KMS-11 (cell line): ENCODE results near the gene SCEL.
"Not testable (repeated sequence)": the region's sequence is repeated elsewhere in the genome, so short reads cannot be mapped to it uniquely, and the experiment has no call there.

Experiments
- H2AFZ ChIP-seq: fragments of 200-600 bp; sonication (generic); 2 replicates; pipeline ENCODE4 v1.6.1; 2016; ENCODE audit warnings: antibody characterized with exemption, mixed run types, low read depth
- H3K27ac ChIP-seq: fragments of 200-600 bp; sonication (generic); 2 replicates; pipeline ENCODE4 v1.6.1; 2016; ENCODE audit warnings: mild to moderate bottlenecking, mixed run types
- H3K27me3 ChIP-seq: fragments of 200-600 bp; sonication (generic); 2 replicates; pipeline ENCODE4 v1.6.1; 2017; ENCODE audit warnings: mild to moderate bottlenecking, low read depth, mixed run types, moderate library complexity; ENCODE audit not compliant: insufficient read depth
- H3K36me3 ChIP-seq: fragments of 200-600 bp; sonication (generic); 2 replicates; pipeline ENCODE4 v1.6.1; 2017; ENCODE audit warnings: mild to moderate bottlenecking, mixed run types; ENCODE audit not compliant: insufficient read depth
- H3K4me1 ChIP-seq: fragments of 200-600 bp; sonication (generic); 2 replicates; pipeline ENCODE4 v1.6.1; 2016; ENCODE audit warnings: mild to moderate bottlenecking, low read depth, mixed run types; ENCODE audit not compliant: poor library complexity, severe bottlenecking
- H3K4me2 ChIP-seq: fragments of 200-600 bp; sonication (generic); 2 replicates; pipeline ENCODE4 v1.7.0; 2016; ENCODE audit warnings: mild to moderate bottlenecking, mixed run types
- H3K4me3 ChIP-seq: fragments of 200-600 bp; sonication (generic); IDR thresholded peaks from 2 replicates; pipeline ENCODE4 v1.6.1; 2017; ENCODE audit warnings: low read depth, low read length, mixed read lengths; ENCODE audit not compliant: insufficient read depth
- H3K79me2 ChIP-seq: fragments of 200-600 bp; sonication (generic); 2 replicates; pipeline ENCODE4 v1.6.1; 2016; ENCODE audit warnings: low read depth, mixed run types; ENCODE audit not compliant: insufficient read depth
- H3K9ac ChIP-seq: fragments of 200-600 bp; sonication (generic); 2 replicates; pipeline ENCODE4 v1.6.1; 2016; ENCODE audit warnings: mild to moderate bottlenecking, mixed run types
- H4K20me1 ChIP-seq: fragments of 200-600 bp; sonication (generic); 2 replicates; pipeline ENCODE4 v1.6.1; 2016; ENCODE audit warnings: mild to moderate bottlenecking, mixed run types; ENCODE audit not compliant: insufficient read depth
- TF ChIP-seq, protein P1 (sequence below): fragments of 200-600 bp; sonication (generic); conservative IDR thresholded peaks from 2 replicates; pipeline ENCODE4 v1.6.1; 2017; ENCODE audit warnings: low read depth, mild to moderate bottlenecking, antibody characterized with exemption, low read length, moderate library complexity, mixed read lengths

SCEL gene

DNA sequence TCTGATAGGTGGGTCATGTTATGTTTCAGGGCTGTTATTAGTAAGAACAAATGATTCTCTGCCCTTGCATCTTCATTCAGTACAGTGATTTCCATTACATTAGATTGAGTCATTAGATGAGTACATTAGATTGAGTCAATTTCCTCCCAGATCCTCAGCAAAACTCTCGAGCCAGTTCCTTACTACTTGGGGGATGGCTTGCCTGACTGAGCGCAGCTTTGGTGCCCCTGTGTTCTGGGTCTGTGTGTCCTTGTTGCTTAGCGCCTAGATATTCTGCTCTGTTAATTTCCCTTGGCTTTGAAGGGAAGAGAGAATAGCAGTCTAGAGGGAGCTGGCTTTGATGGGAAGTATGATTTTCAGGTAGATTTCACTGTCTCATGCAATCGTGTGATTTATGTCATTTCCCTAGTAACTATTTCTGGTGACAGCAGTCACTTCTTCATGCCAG is 19.1 kb upstream of the SCEL start:
- Histone ChIP-seq H4K20me1 (no peaks in the 10 kb centered on the region), H3K36me3 (no peaks in the 10 kb centered on the region), H3K79me2 (no peaks in the 10 kb centered on the region), H3K27me3 (no peaks in the 10 kb centered on the region), H3K4me2 (no peak overlapping the region), H3K9ac (no peak overlapping the region), H3K27ac (no peak overlapping the region), H2AFZ (no peak overlapping the region), H3K4me1 (no peaks in the 10 kb centered on the region), H3K4me3 (no peak overlapping the region)
- TF ChIP-seq, protein P1, sequence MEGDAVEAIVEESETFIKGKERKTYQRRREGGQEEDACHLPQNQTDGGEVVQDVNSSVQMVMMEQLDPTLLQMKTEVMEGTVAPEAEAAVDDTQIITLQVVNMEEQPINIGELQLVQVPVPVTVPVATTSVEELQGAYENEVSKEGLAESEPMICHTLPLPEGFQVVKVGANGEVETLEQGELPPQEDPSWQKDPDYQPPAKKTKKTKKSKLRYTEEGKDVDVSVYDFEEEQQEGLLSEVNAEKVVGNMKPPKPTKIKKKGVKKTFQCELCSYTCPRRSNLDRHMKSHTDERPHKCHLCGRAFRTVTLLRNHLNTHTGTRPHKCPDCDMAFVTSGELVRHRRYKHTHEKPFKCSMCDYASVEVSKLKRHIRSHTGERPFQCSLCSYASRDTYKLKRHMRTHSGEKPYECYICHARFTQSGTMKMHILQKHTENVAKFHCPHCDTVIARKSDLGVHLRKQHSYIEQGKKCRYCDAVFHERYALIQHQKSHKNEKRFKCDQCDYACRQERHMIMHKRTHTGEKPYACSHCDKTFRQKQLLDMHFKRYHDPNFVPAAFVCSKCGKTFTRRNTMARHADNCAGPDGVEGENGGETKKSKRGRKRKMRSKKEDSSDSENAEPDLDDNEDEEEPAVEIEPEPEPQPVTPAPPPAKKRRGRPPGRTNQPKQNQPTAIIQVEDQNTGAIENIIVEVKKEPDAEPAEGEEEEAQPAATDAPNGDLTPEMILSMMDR = no peak

DNA sequence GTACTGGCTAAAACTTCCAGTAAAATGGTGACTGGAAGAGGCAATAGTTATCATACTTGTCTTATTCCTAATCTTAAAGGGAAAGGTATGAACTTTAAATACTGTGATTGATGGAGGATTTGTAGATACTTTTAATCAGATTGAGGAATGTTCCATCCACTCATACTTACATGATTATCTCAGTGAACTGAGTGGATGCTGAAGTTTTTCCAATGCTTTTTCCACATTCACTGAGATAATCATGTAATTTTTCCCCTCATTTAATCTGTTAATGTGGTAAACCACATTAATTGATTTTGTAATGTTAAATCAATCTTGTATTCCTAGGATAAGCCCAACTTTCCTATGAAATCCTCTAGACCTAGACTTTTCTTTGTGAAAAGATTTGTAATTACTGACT is 17.2 kb upstream of the SCEL start:
- H3K4me3 ChIP-seq = no peak overlapping the region

DNA sequence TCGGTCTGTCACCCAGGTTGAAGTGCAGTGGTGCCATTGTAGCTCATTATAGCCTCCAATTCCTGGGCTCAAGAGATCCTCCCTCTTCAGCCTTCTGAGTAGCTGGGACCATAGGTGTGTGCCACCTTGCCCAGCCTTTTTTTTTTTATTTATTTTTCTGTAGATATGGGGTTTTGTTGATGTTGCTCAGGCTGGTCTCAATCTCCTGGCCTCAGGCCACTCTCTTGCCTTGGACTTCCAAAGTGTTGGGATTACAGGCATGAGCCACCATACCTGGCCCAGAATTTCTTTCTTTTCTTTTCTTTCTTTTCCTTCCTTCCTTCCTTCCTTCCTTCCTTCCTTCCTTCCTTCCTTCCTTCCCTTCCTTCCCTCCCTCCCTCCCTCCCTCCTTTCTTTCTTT is 16.1 kb upstream of the SCEL start:
- not testable (repeated sequence) for H3K4me2 ChIP-seq, H3K27ac ChIP-seq, H3K79me2 ChIP-seq, H2AFZ ChIP-seq, H4K20me1 ChIP-seq, H3K4me3 ChIP-seq, H3K36me3 ChIP-seq, H3K4me1 ChIP-seq, H3K27me3 ChIP-seq, H3K9ac ChIP-seq

More for the DNA sequence above, 17.2 kb upstream of the SCEL start:
- Histone ChIP-seq H3K9ac (no peak overlapping the region), H3K4me1 (no peaks in the 10 kb centered on the region), H3K4me2 (no peak overlapping the region), H3K36me3 (no peaks in the 10 kb centered on the region), H3K27me3 (no peaks in the 10 kb centered on the region), H3K27ac (no peak overlapping the region), H3K79me2 (no peaks in the 10 kb centered on the region), H2AFZ (no peak overlapping the region), H4K20me1 (no peaks in the 10 kb centered on the region)
- TF ChIP-seq, protein P1 = no peak

DNA sequence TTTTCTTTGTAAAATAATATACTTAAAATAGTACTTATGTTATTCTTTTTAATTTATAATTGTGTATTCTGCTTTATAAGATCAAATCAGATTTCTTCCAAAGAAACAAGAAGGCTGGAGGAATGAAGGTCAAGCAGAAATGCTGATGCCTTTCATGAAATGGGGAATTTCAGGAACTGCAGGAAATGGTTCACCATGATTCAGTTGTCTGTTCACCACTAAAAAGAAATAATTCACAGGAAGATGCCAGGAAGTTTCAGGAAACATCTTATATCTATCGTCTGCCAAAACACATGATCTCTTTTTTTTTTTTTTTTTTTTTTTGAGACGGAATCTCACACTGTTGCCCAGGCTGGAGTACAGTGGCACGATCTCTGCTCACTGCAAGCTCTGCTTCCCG is 15.7 kb upstream of the SCEL start:
- Histone ChIP-seq H3K9ac (no peak overlapping the region), H3K27me3 (no peaks in the 10 kb centered on the region), H3K79me2 (no peaks in the 10 kb centered on the region), H3K36me3 (no peaks in the 10 kb centered on the region), H4K20me1 (no peaks in the 10 kb centered on the region), H3K27ac (no peak overlapping the region), H3K4me3 (no peak overlapping the region), H3K4me2 (no peak overlapping the region), H2AFZ (no peak overlapping the region), H3K4me1 (peaks cover 5% of the 10 kb centered on the region)
- TF ChIP-seq, protein P1 = no peak

DNA sequence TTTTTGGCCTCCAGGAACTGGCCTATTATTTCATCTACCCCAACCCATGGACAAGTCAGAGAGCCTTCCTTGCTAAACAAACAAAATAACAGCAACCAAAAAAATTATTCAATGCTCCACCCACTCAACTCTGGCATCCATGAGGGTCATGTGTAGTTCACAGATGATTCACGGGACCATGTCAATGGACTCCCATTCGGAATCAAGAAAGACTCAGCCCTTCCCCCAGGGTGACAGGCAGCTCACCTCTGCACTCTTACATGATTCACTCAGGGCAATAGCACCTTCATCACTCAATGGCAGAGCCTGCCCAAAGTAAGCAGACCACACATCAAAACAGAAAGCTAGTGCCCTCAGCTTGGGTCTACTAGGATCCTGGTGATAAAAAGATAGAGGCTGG is 14.3 kb upstream of the SCEL start:
- Histone ChIP-seq H3K4me3 (no peak overlapping the region), H3K27me3 (no peaks in the 10 kb centered on the region), H2AFZ (no peak overlapping the region), H3K27ac (no peak overlapping the region), H3K79me2 (no peaks in the 10 kb centered on the region), H4K20me1 (no peaks in the 10 kb centered on the region), H3K36me3 (no peaks in the 10 kb centered on the region), H3K4me2 (no peak overlapping the region), H3K9ac (no peak overlapping the region), H3K4me1 (peaks cover 9% of the 10 kb centered on the region)
- TF ChIP-seq, protein P1 = no peak
